Measurements from ENCODE around the gene SMPD3. TPM values are rescaled to one million over a fixed set of nuclear protein-coding genes. Genes with fewer than 3 reads are reported as not detected.

The SMPD3 gene
- total and polyA plus RNA-seq, 8 donors: 0.79 to 3.7 (median 2.8) TPM

DNA sequence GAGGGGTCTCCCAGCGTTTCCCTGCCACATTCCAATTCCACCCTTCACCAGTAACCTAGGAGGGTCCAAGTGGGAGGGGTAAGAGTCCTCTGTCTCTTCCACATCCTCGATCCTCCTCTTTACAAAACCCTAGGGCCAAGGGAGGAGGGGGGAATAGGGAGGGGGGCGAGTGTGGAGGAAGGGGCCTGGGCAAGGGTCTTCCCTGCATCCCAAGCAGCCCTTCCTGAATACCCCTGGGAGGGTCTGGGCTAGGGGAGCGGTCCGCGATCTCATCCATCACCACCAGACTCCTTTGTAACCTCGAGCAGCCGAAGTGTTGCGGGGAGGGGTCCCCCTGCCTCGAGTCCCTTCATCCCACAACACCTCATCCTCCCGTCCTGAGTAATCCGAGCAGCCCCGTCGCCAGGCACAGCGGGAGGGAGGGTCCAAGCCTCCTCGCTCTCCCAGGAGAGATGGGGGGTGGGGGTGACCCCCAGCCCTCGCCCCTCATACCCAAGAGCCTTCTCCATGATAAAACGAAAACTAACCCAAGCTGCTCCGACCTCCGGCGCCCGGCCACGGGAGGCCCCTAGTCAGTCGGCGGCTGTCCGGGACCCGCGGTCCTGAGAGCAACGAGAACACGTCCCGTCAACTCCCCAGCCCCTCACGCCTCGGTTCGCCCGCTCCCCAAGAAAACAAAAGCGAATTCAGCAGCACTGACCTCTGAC is 502 bp downstream of the SMPD3 start:
- DNase-seq (peak in 1 of 4 donors; percentile 39), ATAC-seq (no peak)
- Histone ChIP-seq H3K36me3 (no peaks in the 10 kb centered on the region), H3K9me3 (no peaks in the 10 kb centered on the region), H3K4me1 (peaks cover 15 to 26% of the 10 kb centered on the region in 2 donors), H3K27ac (no peak overlapping the region), H3K27me3 (peaks cover 8 to 62% of the 10 kb centered on the region in 2 donors), H3K4me3 (peak overlapping the region; percentile 12 to 53)
- TF ChIP-seq CTCF (IDR thresholded peaks at IDR 0.05): no peak
- intact Hi-C loops (cut with DNase I): loop anchor here in 1 of 2 donors (10.0 kb wide), 1 partner anchor 57 kb away; no protein-coding TSS in a partner anchor

DNA sequence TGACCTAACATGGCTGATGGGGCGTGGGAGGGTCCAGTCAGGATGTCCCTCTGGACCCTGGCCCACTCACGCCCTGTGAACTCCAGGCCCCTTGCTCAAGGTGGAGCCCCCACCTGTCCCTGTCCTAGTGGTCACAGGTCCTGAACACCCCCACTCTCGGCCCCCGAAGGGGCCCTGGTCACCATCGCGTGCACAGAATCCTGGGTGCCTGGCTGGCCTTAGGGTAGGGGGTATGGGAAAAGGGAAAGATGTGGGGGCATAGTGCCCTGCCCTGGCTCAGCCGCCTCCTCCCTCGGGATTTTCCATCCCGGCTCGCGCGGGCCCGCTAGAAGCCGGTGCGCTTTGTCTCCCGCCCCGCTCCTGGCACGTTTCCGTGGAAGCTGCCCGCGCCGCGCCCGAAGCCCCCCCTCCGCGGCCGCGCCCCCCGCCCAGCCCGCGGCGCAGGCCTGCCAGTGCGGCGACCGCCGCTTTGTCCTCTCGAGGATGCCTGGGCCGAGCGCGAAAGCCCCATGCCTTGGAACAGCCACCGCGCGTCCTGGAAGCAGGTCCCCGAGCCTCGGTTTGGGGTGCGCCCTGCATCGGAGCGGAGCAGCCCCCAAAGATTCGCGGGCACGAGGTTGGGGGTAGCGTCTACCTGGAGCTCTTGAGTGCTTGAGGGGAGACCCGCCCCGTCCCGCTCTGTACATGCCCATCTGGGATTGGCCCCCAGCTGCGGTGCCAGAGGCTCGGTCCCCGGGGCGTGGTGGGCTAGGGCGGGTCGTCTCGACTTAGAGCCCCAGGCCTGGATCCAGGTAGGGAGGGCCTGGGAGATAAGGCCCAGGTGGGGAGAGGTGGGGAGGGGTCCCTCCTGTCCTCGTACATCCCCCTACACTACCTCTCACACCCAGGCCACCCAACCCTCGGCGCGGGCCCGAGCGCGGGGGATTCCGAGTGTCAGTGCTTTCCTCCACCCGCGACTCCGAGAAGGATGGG is 1.3 kb downstream of the SMPD3 start:
- no peak overlapping the region for H3K4me3 ChIP-seq
- H3K27ac ChIP-seq: no peak overlapping the region
- peaks cover 15 to 26% of the 10 kb centered on the region in 2 donors for H3K4me1 ChIP-seq
- H3K36me3 ChIP-seq: no peaks in the 10 kb centered on the region
- peaks cover 8 to 67% of the 10 kb centered on the region in 2 donors for H3K27me3 ChIP-seq
- ATAC-seq (no peak), DNase-seq (peak in 1 of 4 donors; percentile 67)
- no peak for TF ChIP-seq CTCF (IDR thresholded peaks at IDR 0.05)
- intact Hi-C loops (cut with DNase I): loop anchor here in 1 of 2 donors (10.0 kb wide), 1 partner anchor 58 kb away; no protein-coding TSS in a partner anchor
- no peaks in the 10 kb centered on the region for H3K9me3 ChIP-seq

DNA sequence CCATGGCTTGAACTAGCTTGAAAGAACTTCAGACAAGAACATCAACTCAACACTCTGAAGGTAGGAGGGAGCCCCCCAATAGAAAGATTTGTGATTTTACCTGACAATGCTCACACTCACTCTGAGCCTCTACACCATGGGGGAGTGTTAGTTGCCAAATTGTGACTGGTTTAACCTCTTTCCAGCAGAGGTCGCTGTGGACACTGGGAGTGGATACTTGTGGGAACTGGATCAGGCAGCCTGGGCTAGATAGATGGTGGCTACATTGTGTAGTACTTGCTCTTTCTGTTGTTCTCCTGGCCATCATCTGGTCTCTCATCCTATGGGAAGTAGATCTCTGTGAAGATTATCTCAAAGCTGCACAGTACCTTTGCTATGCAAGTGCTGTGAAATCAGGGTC is 2.9 kb downstream of the SMPD3 start:
- TF ChIP-seq CTCF (IDR thresholded peaks at IDR 0.05): peak; percentile 29 to 43
- intact Hi-C loops (cut with DNase I): loop anchor here in 1 of 2 donors (10.0 kb wide), 1 partner anchor 59 kb away; no protein-coding TSS in a partner anchor
- H3K9me3 ChIP-seq: no peaks in the 10 kb centered on the region
- no peaks in the 10 kb centered on the region for H3K36me3 ChIP-seq
- peak; percentile 11 for ATAC-seq
- no peak overlapping the region for H3K4me3 ChIP-seq
- peaks cover 15 to 26% of the 10 kb centered on the region in 2 donors for H3K4me1 ChIP-seq
- DNase-seq: peak in 1 of 4 donors; percentile 53
- H3K27me3 ChIP-seq: peaks cover 8 to 73% of the 10 kb centered on the region in 2 donors
- H3K27ac ChIP-seq: no peak overlapping the region

DNA sequence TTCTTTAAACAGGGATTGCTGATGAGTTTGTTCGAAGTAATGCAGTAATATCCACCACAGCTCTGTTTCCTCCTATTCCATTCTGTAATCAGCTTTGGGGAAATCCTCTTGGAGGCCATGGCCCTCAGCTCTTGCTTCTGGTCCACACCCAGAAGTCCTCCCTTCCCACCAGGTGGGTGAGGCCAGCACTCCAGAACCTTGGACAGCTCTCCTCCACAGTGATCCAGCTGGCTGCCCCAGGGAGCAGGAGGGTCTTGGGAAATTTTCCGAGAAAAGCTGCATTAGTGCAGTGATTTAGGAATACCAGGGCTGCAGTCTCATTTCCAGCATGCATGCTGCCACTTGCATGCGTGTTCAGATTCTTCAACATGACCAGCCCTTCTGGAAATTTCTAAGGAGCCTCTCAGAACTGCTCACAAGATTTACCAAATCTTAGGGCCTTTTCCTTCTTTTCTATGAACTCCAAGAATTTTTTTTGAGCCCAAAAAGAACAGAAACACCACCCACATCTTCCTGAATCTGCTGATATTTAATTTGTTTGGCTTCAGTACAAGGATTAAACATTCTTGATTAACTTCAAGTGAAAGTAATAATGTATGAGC is 4.2 kb downstream of the SMPD3 start:
- peak in 2 of 4 donors; percentile 50 to 72 for DNase-seq
- intact Hi-C loops (cut with DNase I): loop anchor here in 1 of 2 donors (10.0 kb wide), 1 partner anchor 61 kb away; no protein-coding TSS in a partner anchor
- TF ChIP-seq CTCF (IDR thresholded peaks at IDR 0.05): no peak

More for the DNA sequence above, 4.2 kb downstream of the SMPD3 start:
- Histone ChIP-seq H3K9me3 (no peaks in the 10 kb centered on the region), H3K27me3 (peaks cover 8 to 72% of the 10 kb centered on the region in 2 donors), H3K27ac (no peak overlapping the region), H3K4me1 (peaks cover 13 to 26% of the 10 kb centered on the region in 2 donors), H3K4me3 (no peak overlapping the region), H3K36me3 (no peaks in the 10 kb centered on the region)
- no peak for ATAC-seq
